GM06990 (cell line): Measurements from ENCODE around the gene IPPK.

Source experiments
- DNase-seq: peaks from one replicate; pipeline ENCODE4 v3.0.0-alpha.2; 2011; ENCODE audit not compliant: insufficient read length; ENCODE audit errors: extremely low read depth
- H3K27me3 ChIP-seq: replicated peaks from 2 replicates; pipeline ENCODE4 v1.6.0; 2011; ENCODE audit warnings: low read length; ENCODE audit not compliant: control insufficient read depth, insufficient read depth
- H3K36me3 ChIP-seq: 2 replicates; pipeline ENCODE4 v1.5.1; 2011; ENCODE audit warnings: low read length; ENCODE audit not compliant: control insufficient read depth, insufficient read depth
- H3K4me3 ChIP-seq: replicated peaks from 2 replicates; pipeline ENCODE4 v1.5.1; 2011; ENCODE audit warnings: low read depth, mild to moderate bottlenecking, control low read depth, low read length
- CTCF ChIP-seq: IDR thresholded peaks from 2 replicates; pipeline ENCODE4 v1.5.1; 2011; ENCODE audit warnings: low read length, control low read depth, mild to moderate bottlenecking, inconsistent platforms; ENCODE audit not compliant: insufficient read depth, poor library complexity, severe bottlenecking

Gene IPPK

GRCh38 chr9:92658611-92659010 lies 11.3 kb downstream of the IPPK start:
- H3K4me3 ChIP-seq: no peak overlapping the region
- no peak for DNase-seq
- no peaks in the 10 kb centered on the region for H3K27me3 ChIP-seq
- TF ChIP-seq CTCF: no peak
- peaks cover 18% of the 10 kb centered on the region for H3K36me3 ChIP-seq

GRCh38 chr9:92658176-92658575 lies 11.8 kb downstream of the IPPK start:
- Histone ChIP-seq H3K27me3 (no peaks in the 10 kb centered on the region), H3K4me3 (no peak overlapping the region), H3K36me3 (peaks cover 18% of the 10 kb centered on the region)
- no peak for TF ChIP-seq CTCF
- DNase-seq: no peak

- no peak for TF ChIP-seq CTCF
- no peak for DNase-seq
- H3K4me3 ChIP-seq: no peak overlapping the region
- H3K27me3 ChIP-seq: no peaks in the 10 kb centered on the region
- H3K36me3 ChIP-seq: peaks cover 20% of the 10 kb centered on the region
Observed at GRCh38 chr9:92657296-92658094, 12.4 kb downstream of the IPPK start.

GRCh38 chr9:92656537-92656925 lies 13.4 kb downstream of the IPPK start:
- no peak overlapping the region for H3K4me3 ChIP-seq
- no peak for DNase-seq
- H3K36me3 ChIP-seq: peaks cover 17% of the 10 kb centered on the region
- H3K27me3 ChIP-seq: no peaks in the 10 kb centered on the region
- TF ChIP-seq CTCF: no peak

GRCh38 chr9:92655896-92656536 lies 13.9 kb downstream of the IPPK start:
- Histone ChIP-seq H3K4me3 (no peak overlapping the region), H3K36me3 (peaks cover 19% of the 10 kb centered on the region), H3K27me3 (no peaks in the 10 kb centered on the region)
- DNase-seq: no peak
- TF ChIP-seq CTCF: no peak

- H3K36me3 ChIP-seq: peaks cover 24% of the 10 kb centered on the region
- H3K27me3 ChIP-seq: no peaks in the 10 kb centered on the region
- no peak for DNase-seq
- no peak for TF ChIP-seq CTCF
- H3K4me3 ChIP-seq: no peak overlapping the region
Observed at GRCh38 chr9:92655366-92655765, 14.6 kb downstream of the IPPK start.
